Epithelial cell of proximal tubule (primary cell): ENCODE measurements around the gene FLACC1. TPM values are rescaled to one million over a fixed set of nuclear protein-coding genes. Genes with fewer than 3 reads are reported as not detected.

Source experiments
- DNase-seq: peaks from one replicate; pipeline ENCODE4 v3.0.0-alpha.2; 2011; ENCODE audit warnings: low read depth
- H3K4me3 ChIP-seq: 2 replicates; pipeline ENCODE4 v1.5.1; 2011; ENCODE audit warnings: low read depth, mild to moderate bottlenecking, low read length
- CTCF ChIP-seq: conservative IDR thresholded peaks from 2 replicates; pipeline ENCODE4 v1.5.1; 2012; ENCODE audit warnings: low read depth, mild to moderate bottlenecking, low read length
- total RNA-seq: library from RNA; depleted of rRNA; stranded (reverse); fragments of >200 nt; gene quantifications from 2 replicates; pipeline ENCODE4 v1.2.3, GENCODE V29; 2015

The FLACC1 gene
- total RNA-seq, 1 donor from 2014 or later, result not detected

- H3K4me3 ChIP-seq, result no peak overlapping the region
- no peak for DNase-seq
- TF ChIP-seq CTCF, result no peak
Observed at GRCh38 chr2:201329409-201329808, 27.7 kb downstream of the FLACC1 start.

- no peak overlapping the region for H3K4me3 ChIP-seq
- no peak for DNase-seq
- no peak for TF ChIP-seq CTCF
Observed at GRCh38 chr2:201327678-201328077, 29.5 kb downstream of the FLACC1 start.

GRCh38 chr2:201322772-201323171 is 34.4 kb downstream of the FLACC1 start:
- DNase-seq, result no peak
- no peak for TF ChIP-seq CTCF
- no peak overlapping the region for H3K4me3 ChIP-seq

- TF ChIP-seq CTCF, result no peak
- no peak overlapping the region for H3K4me3 ChIP-seq
- no peak for DNase-seq
Observed at GRCh38 chr2:201320701-201321100, 36.4 kb downstream of the FLACC1 start.

- TF ChIP-seq CTCF, result no peak
- DNase-seq, result no peak
- no peak overlapping the region for H3K4me3 ChIP-seq
Observed at GRCh38 chr2:201320257-201320656, 36.9 kb downstream of the FLACC1 start.

- H3K4me3 ChIP-seq, result no peak overlapping the region
- no peak for TF ChIP-seq CTCF
- DNase-seq, result no peak
Observed at GRCh38 chr2:201319511-201319910, 37.6 kb downstream of the FLACC1 start.

GRCh38 chr2:201313362-201313761 is 43.8 kb downstream of the FLACC1 start:
- TF ChIP-seq CTCF, result no peak
- DNase-seq, result no peak
- no peak overlapping the region for H3K4me3 ChIP-seq
